Keratinocyte (primary cell): ENCODE results near the gene TREH. TPM values are rescaled to one million over a fixed set of nuclear protein-coding genes. Genes with fewer than 3 reads are reported as not detected.
"Not testable (repeated sequence)": the region's sequence is repeated elsewhere in the genome, so short reads cannot be mapped to it uniquely, and the experiment has no call there.

Experiments used
- DNase-seq: peaks from one replicate; pipeline ENCODE4 v3.0.0-alpha.2; 2011; ENCODE audit warnings: low read depth, missing footprints, low spot score
- FAIRE-seq: peaks from 2 replicates; lab custom pipeline; 2011; peaks lifted over from hg19 to GRCh38; lab: Jason Lieb, UNC
- H2AFZ ChIP-seq: 2 replicates; pipeline ENCODE4 v1.6.0; 2012; ENCODE audit warnings: low read length, control low read depth, inconsistent platforms; ENCODE audit not compliant: control insufficient read depth
- H3K27ac ChIP-seq: 2 replicates; pipeline ENCODE4 v1.5.1; 2011; ENCODE audit warnings: low read length; ENCODE audit not compliant: control insufficient read depth, insufficient read depth
- H3K27me3 ChIP-seq: 3 replicates; pipeline ENCODE4 v1.6.0; 2011; ENCODE audit warnings: low read length; ENCODE audit not compliant: control insufficient read depth, insufficient read depth; ENCODE audit errors: extremely low read depth
- H3K36me3 ChIP-seq, 2 experiments: 2 replicates in 1 of 2; 3 replicates in 1 of 2; pipeline ENCODE4 v1.5.1; 2011; ENCODE audit warnings: low read length in 2 of 2, mild to moderate bottlenecking in 1 of 2; ENCODE audit not compliant: control insufficient read depth in 2 of 2, insufficient read depth in 2 of 2; ENCODE audit errors: extremely low read depth in 1 of 2
- H3K4me1 ChIP-seq: 3 replicates; pipeline ENCODE4 v1.5.1; 2011; ENCODE audit warnings: low read length; ENCODE audit not compliant: control insufficient read depth, insufficient read depth; ENCODE audit errors: extremely low read depth
- H3K4me2 ChIP-seq: 3 replicates; pipeline ENCODE4 v1.6.0; 2011; ENCODE audit warnings: low read depth, low read length; ENCODE audit not compliant: control insufficient read depth, insufficient read depth; ENCODE audit errors: extremely low read depth
- H3K4me3 ChIP-seq, 3 experiments: fragments of 200-600 bp in 1 of 3; sonication (generic) in 1 of 3; 2 replicates in 2 of 3; 3 replicates in 1 of 3; pipeline ENCODE4 v1.5.1; 2011 to 2016; ENCODE audit warnings: low read length in 3 of 3, mild to moderate bottlenecking in 3 of 3, control low read depth in 2 of 3, inconsistent platforms in 1 of 3, low read depth in 1 of 3, mixed read lengths in 1 of 3, mixed run types in 1 of 3, moderate library complexity in 1 of 3; ENCODE audit not compliant: control insufficient read depth in 2 of 3, insufficient read depth in 2 of 3; ENCODE audit errors: extremely low read depth in 1 of 3
- H3K79me2 ChIP-seq: 2 replicates; pipeline ENCODE4 v1.6.0; 2012; ENCODE audit warnings: low read length; ENCODE audit not compliant: control insufficient read depth, insufficient read depth
- H3K9ac ChIP-seq: 3 replicates; pipeline ENCODE4 v1.6.0; 2011; ENCODE audit warnings: low read length; ENCODE audit not compliant: control insufficient read depth, insufficient read depth; ENCODE audit errors: extremely low read depth
- H3K9me1 ChIP-seq: 3 replicates; pipeline ENCODE4 v1.6.0; 2011; ENCODE audit warnings: low read length; ENCODE audit not compliant: control insufficient read depth, insufficient read depth; ENCODE audit errors: extremely low read depth
- H3K9me3 ChIP-seq: 2 replicates; pipeline ENCODE4 v1.5.1; 2012; ENCODE audit warnings: low read depth, low read length; ENCODE audit not compliant: control insufficient read depth
- H4K20me1 ChIP-seq: 3 replicates; pipeline ENCODE4 v1.6.0; 2011; ENCODE audit warnings: low read length; ENCODE audit not compliant: control insufficient read depth, insufficient read depth; ENCODE audit errors: extremely low read depth
- CTCF ChIP-seq, 3 experiments: IDR thresholded peaks in 1 of 3; conservative IDR thresholded peaks in 1 of 3; optimal IDR thresholded peaks in 1 of 3; 2 replicates in 2 of 3; 3 replicates in 1 of 3; pipeline versions ENCODE3 to v1.5.1; 2011; ENCODE audit warnings: low read length in 3 of 3, mild to moderate bottlenecking in 3 of 3, moderate library complexity in 2 of 3, control low read depth in 1 of 3, inconsistent platforms in 1 of 3; ENCODE audit not compliant: insufficient read depth in 2 of 3; ENCODE audit errors: extremely low read depth in 1 of 3
- EZH2 ChIP-seq: IDR thresholded peaks from one replicate; pipeline ENCODE4 v1.6.1; 2012; ENCODE audit warnings: inconsistent platforms, mild to moderate bottlenecking, low read length, moderate library complexity
- dilution Hi-C: fragments of 300-500 bp; cut with MboI; formaldehyde crosslinking; loops from one replicate; pipeline ENCODE4 v1.7.0; 2020; ENCODE audit warnings: low sequenced_read_pairs; ENCODE audit not compliant: extremely low pct_ligation_motif_present
- polyA plus RNA-seq, 5 experiments: library from polyadenylated mRNA; depleted of rRNA in 3 of 5; stranded (reverse) in 3 of 5; stranded (forward) in 1 of 5; unstranded in 1 of 5; fragments of >200 nt; gene quantifications; 1 replicate in 1 of 5; 2 replicates in 3 of 5; 3 replicates in 1 of 5; pipeline versions ENCODE4 v1.2.1 to v1.2.3, GENCODE V29; 2011 to 2012; ENCODE audit warnings: missing spikeins in 2 of 5, low read depth in 1 of 5, low replicate concordance in 1 of 5

TREH gene
- polyA plus RNA-seq, 1 donor (not counting 4 experiments of a cell fraction or from before 2014, with no cell fraction given): not detected

- no peaks in the 10 kb centered on the region for H4K20me1 ChIP-seq
- no peak overlapping the region for H3K4me3 ChIP-seq
- no peaks in the 10 kb centered on the region for H3K27me3 ChIP-seq
- peaks cover 34% of the 10 kb centered on the region for H3K4me1 ChIP-seq
- peak overlapping the region; percentile 69 for H3K4me2 ChIP-seq
- H3K27ac ChIP-seq: no peak overlapping the region
- H3K9me3 ChIP-seq: no peaks in the 10 kb centered on the region
- peak overlapping the region; percentile 28 for H3K9ac ChIP-seq
- H3K36me3 ChIP-seq: no peaks in the 10 kb centered on the region
- dilution Hi-C loops: no loop called here
- no peak for FAIRE-seq
- no peak for TF ChIP-seq CTCF (optimal IDR thresholded peaks at IDR 0.05 in 1 of 3, IDR thresholded peaks at IDR 0.05 in 1 of 3, conservative IDR thresholded peaks at IDR 0.05 in 1 of 3; ENCODE audit: extremely low read depth in 1 of 3, insufficient read depth in 2 of 3, low read length in 3 of 3)
- TF ChIP-seq EZH2: no peak
- no peaks in the 10 kb centered on the region for H3K79me2 ChIP-seq
- no peaks in the 10 kb centered on the region for H3K9me1 ChIP-seq
- DNase-seq: no peak
- peak overlapping the region; percentile 58 for H2AFZ ChIP-seq
These were observed 10.0 kb upstream of the TREH start for GRCh38 chr11:118689503-118689851.

GRCh38 chr11:118688851-118689502 lies 9.5 kb upstream of the TREH start:
- TF ChIP-seq CTCF (optimal IDR thresholded peaks at IDR 0.05 in 1 of 3, IDR thresholded peaks at IDR 0.05 in 1 of 3, conservative IDR thresholded peaks at IDR 0.05 in 1 of 3; ENCODE audit: extremely low read depth in 1 of 3, insufficient read depth in 2 of 3, low read length in 3 of 3) (no peak), EZH2 (no peak)
- dilution Hi-C loops: no loop called here
- Histone ChIP-seq H3K4me2 (peak overlapping the region; percentile 69), H3K79me2 (no peaks in the 10 kb centered on the region), H3K9me1 (no peaks in the 10 kb centered on the region), H3K27ac (no peak overlapping the region), H3K4me1 (peaks cover 34% of the 10 kb centered on the region), H3K36me3 (no peaks in the 10 kb centered on the region), H3K9me3 (no peaks in the 10 kb centered on the region), H4K20me1 (no peaks in the 10 kb centered on the region), H2AFZ (peak overlapping the region; percentile 58), H3K4me3 (no peak overlapping the region), H3K9ac (peak overlapping the region; percentile 28), H3K27me3 (no peaks in the 10 kb centered on the region)
- FAIRE-seq (no peak), DNase-seq (no peak)

- H3K4me1 ChIP-seq: peaks cover 34% of the 10 kb centered on the region
- H3K4me3 ChIP-seq, H4K20me1 ChIP-seq, H3K9ac ChIP-seq, H3K9me1 ChIP-seq, DNase-seq, H2AFZ ChIP-seq, H3K4me2 ChIP-seq, H3K9me3 ChIP-seq, dilution Hi-C loops, H3K79me2 ChIP-seq, H3K27ac ChIP-seq, H3K27me3 ChIP-seq, FAIRE-seq, H3K36me3 ChIP-seq: not testable (repeated sequence)
These were observed 8.9 kb upstream of the TREH start for GRCh38 chr11:118688339-118688738.
